ENCODE measurements around the gene PIK3C2G.

- no peak for TF ChIP-seq FOXM1 (IDR thresholded peaks at IDR 0.05; ENCODE audit: borderline replicate concordance)
- TF ChIP-seq BHLHE40 (IDR thresholded peaks at IDR 0.05; ENCODE audit: borderline replicate concordance): no peak
- no peak for TF ChIP-seq FOXK2 (IDR thresholded peaks at IDR 0.05)
- no peak for TF ChIP-seq L3MBTL2 (conservative IDR thresholded peaks at IDR 0.05)
- no peak for TF ChIP-seq SUZ12 (IDR thresholded peaks at IDR 0.05)
These were observed 182.6 kb downstream of the PIK3C2G start for GRCh38 chr12:18443768-18444437.

Data from HEK293T (cell line).